HEK293T (cell line): Measurements from ENCODE around the gene TMEM204.

Experiments
- CTCF ChIA-PET: fragments of 350-600 bp; formaldehyde crosslinking; extraction: SDS; loops from one replicate; lab custom pipeline; 2021; ENCODE audit warnings: antibody characterized with exemption, inconsistent platforms; lab: Yijun Ruan, JAX
- POLR2A ChIA-PET: fragments of 350-600 bp; formaldehyde crosslinking; extraction: SDS; loops from one replicate; lab custom pipeline; 2020; ENCODE audit warnings: antibody characterized with exemption, inconsistent platforms; lab: Yijun Ruan, JAX
- DNase-seq: peaks from one replicate; pipeline ENCODE4 v3.0.0; 2012; ENCODE audit warnings: mixed read lengths; ENCODE audit errors: extremely low spot score
- ARNT ChIP-seq: fragments of 450-650 bp; IDR thresholded peaks from 2 replicates; pipeline ENCODE4 v1.6.1; 2017; ENCODE audit warnings: mild to moderate bottlenecking
- BHLHE40 ChIP-seq: fragments of 450-650 bp; IDR thresholded peaks from 2 replicates; pipeline ENCODE4 v1.6.1; 2016; ENCODE audit warnings: mild to moderate bottlenecking, moderate library complexity, borderline replicate concordance
- CTBP1 ChIP-seq: fragments of 450-650 bp; IDR thresholded peaks from 2 replicates; pipeline ENCODE4 v1.6.1; 2016; ENCODE audit warnings: borderline replicate concordance
- ELF4 ChIP-seq: fragments of 450-650 bp; IDR thresholded peaks from 2 replicates; pipeline ENCODE4 v1.6.1; 2017; ENCODE audit warnings: antibody characterized with exemption
- FOXA1 ChIP-seq: fragments of 450-650 bp; IDR thresholded peaks from 2 replicates; pipeline ENCODE4 v1.6.1; 2016; ENCODE audit warnings: mild to moderate bottlenecking
- FOXK2 ChIP-seq: fragments of 450-650 bp; IDR thresholded peaks from 2 replicates; pipeline ENCODE4 v1.6.1; 2016; ENCODE audit warnings: mild to moderate bottlenecking
- FOXM1 ChIP-seq: fragments of 450-650 bp; IDR thresholded peaks from 2 replicates; pipeline ENCODE4 v1.6.1; 2017; ENCODE audit warnings: mild to moderate bottlenecking, borderline replicate concordance
- HDGF ChIP-seq: fragments of 450-650 bp; IDR thresholded peaks from 2 replicates; pipeline ENCODE4 v1.6.1; 2017; ENCODE audit warnings: antibody characterized with exemption, borderline replicate concordance
- L3MBTL2 ChIP-seq: fragments of 450-650 bp; conservative IDR thresholded peaks from 2 replicates; pipeline ENCODE4 v1.6.1; 2016; ENCODE audit warnings: mild to moderate bottlenecking
- LEF1 ChIP-seq: fragments of 450-650 bp; IDR thresholded peaks from 2 replicates; pipeline ENCODE4 v1.6.1; 2017; ENCODE audit warnings: mild to moderate bottlenecking, borderline replicate concordance
- NFRKB ChIP-seq: fragments of 450-650 bp; IDR thresholded peaks from 2 replicates; pipeline ENCODE4 v1.6.1; 2016; ENCODE audit warnings: mild to moderate bottlenecking, moderate library complexity
- SP1 ChIP-seq: fragments of 450-650 bp; IDR thresholded peaks from 2 replicates; pipeline ENCODE4 v1.6.1; 2017
- SUZ12 ChIP-seq: fragments of 450-650 bp; IDR thresholded peaks from 2 replicates; pipeline ENCODE4 v1.6.1; 2016; ENCODE audit warnings: mild to moderate bottlenecking
- TARDBP ChIP-seq: fragments of 450-650 bp; IDR thresholded peaks from 2 replicates; pipeline ENCODE4 v1.6.1; 2016
- ZNF384 ChIP-seq: fragments of 450-650 bp; IDR thresholded peaks from 2 replicates; pipeline ENCODE4 v1.6.1; 2016
- TF ChIP-seq, protein P1 (sequence below): fragments of 450-650 bp; IDR thresholded peaks from 2 replicates; pipeline ENCODE4 v1.6.1; 2016

The TMEM204 gene

DNA sequence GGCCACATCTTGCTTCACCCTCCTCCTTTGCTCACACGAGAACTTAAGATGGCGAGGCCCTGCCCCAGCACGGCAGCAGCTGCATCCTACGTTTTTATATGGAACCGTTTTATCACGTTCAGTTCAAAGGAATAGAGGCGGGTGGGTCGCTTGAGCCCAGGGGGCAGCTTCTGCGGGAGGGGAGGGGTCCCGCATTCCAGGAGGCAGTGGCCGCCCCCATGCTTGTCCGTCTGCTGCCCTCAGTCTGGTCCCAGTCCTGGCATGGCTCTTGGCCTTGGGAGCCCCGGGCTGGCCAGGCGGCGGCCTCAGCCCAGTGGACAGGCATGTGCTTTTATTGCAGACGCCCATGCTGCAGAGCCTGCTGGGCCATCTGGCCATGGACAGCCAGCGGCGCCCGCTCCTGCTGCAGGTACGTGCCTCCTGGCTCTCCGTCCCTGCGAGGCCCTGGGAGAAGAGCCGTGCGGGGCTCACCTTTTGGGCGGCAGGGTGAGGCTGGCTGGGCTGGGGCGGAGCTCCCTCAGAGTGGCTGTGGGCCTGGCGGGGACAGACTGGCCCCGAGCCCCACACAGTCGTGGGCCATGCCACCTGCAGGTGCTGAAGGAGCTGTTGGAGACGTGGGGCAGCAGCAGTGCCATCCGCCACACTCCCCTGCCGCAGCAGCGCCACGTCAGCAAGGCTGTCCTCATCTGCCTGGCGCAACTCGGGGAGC is 33.6 kb upstream of the TMEM204 start:
- CTCF ChIA-PET: no interaction called here
- TF ChIP-seq BHLHE40 (no peak), SP1 (no peak), SUZ12 (no peak), L3MBTL2 (no peak), HDGF (no peak), FOXK2 (no peak), NFRKB (no peak), TARDBP (no peak), ARNT (no peak), CTBP1 (no peak), ELF4 (no peak), LEF1 (no peak), ZNF384 (no peak), FOXA1 (no peak), FOXM1 (no peak)
- TF ChIP-seq, protein P1, sequence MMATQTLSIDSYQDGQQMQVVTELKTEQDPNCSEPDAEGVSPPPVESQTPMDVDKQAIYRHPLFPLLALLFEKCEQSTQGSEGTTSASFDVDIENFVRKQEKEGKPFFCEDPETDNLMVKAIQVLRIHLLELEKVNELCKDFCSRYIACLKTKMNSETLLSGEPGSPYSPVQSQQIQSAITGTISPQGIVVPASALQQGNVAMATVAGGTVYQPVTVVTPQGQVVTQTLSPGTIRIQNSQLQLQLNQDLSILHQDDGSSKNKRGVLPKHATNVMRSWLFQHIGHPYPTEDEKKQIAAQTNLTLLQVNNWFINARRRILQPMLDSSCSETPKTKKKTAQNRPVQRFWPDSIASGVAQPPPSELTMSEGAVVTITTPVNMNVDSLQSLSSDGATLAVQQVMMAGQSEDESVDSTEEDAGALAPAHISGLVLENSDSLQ: no peak
- POLR2A ChIA-PET: no interaction called here
- DNase-seq: no peak

DNA sequence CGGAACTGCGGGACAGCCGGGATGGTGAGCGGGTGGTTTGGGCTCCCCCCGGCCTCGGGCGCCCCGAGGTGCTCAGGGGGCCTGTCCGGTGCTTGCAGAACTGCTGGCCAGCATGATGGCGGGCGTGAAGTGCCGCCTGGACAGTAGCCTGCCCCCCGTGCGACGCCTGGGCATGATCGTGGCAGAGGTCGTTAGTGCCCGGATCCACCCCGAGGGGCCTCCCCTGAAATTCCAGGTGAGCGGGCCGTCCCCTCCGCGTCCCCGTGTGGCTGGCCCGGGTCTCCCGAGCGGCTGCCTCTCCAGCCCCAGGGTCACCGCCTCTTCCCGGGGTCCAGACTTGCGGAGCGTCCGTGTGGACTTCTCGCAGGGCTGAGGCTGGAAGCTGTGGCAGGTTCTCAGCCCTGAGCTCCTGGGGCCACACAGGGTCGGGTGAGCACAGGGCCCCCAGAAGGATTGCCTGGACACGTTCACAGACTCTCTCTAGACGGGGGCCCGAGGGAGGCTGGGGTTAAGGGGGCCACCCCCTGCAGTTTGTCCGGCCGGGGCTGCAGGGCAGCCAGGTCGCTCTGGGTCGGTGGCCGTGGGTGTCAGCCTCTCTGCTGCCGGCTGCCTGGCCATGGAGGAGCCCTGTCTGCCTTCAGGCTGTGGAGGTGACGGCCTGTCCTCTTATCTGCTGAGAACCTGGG is 32.9 kb upstream of the TMEM204 start:
- POLR2A ChIA-PET: no interaction called here
- DNase-seq: no peak
- CTCF ChIA-PET: no interaction called here
- TF ChIP-seq SUZ12 (no peak), TARDBP (no peak), FOXK2 (no peak), SP1 (no peak), L3MBTL2 (no peak), ELF4 (no peak), CTBP1 (no peak), FOXA1 (no peak), NFRKB (no peak), ZNF384 (no peak), BHLHE40 (no peak), FOXM1 (no peak), ARNT (no peak), LEF1 (no peak), HDGF (no peak)
- TF ChIP-seq, protein P1: no peak

DNA sequence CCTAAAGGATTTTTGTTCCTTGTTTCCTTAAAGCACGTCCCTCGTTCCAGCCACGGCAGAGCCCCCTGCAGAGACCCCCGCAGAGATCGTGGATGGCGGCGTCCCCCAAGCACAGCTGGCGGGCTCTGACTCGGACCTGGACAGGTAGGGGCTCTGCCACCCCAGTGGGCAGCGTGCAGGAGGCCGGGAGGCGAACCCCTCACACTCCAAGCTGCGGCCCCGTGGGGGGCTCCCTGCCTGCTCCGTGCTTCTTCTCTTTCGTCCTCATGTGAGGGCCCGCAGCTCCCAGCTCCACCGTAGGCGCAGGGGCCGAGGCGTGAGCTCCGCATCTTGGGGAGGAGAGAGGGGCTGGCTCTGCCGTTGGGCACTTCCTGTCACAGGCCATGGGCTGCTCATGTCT is 31.8 kb upstream of the TMEM204 start:
- ChIA-PET POLR2A (interaction anchor here (2.8 kb wide), 1 partner anchor 8 kb away, joined by 8 read pairs; the partner anchor contains the start of gene TELO2), CTCF (no interaction called here)
- no peak for DNase-seq
- TF ChIP-seq, protein P1: no peak
- TF ChIP-seq ZNF384 (no peak), HDGF (no peak), CTBP1 (no peak), NFRKB (no peak), FOXK2 (no peak), FOXM1 (no peak), SUZ12 (no peak), ARNT (no peak), TARDBP (no peak), FOXA1 (no peak), BHLHE40 (no peak), L3MBTL2 (no peak), ELF4 (no peak), LEF1 (no peak), SP1 (no peak)

DNA sequence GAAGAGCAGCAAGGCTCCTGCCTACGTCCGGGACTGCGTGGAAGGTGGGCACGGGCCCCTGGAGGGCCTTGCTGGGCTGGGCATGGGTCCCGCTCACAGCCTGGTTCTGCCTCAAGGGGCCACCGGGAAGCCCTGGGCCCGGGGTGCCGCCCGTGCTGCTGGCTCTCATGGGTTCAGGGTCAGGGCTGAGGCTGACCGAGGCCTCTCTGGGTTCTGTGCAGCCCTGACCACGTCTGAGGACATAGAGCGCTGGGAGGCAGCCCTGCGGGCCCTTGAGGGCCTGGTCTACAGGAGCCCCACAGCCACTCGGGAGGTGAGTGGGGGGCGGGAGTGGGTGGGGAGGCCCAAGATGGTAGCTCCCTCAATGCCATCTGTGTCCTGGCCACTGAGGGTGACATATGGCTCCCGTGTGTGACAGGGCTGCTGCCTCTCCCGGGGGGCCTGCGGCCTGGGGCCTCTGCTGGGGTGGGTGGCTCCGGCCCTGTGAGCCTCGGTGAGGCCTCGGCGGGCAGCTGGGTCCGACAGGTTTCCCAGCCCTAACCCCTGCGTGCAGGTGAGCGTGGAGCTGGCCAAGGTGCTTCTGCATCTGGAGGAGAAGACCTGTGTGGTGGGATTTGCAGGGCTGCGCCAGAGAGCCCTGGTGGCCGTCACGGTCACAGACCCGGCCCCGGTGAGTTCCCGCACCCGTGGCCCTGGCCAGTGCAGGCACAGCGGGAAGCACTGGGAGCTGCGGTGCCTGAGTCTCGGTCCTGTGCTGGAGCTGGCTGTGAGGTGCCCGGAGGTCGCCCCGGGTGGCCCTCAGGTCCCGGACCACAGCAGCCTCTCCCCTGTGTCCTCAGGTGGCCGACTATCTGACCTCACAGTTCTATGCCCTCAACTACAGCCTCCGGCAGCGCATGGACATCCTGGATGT is 31.1 kb upstream of the TMEM204 start:
- ChIA-PET CTCF (no interaction called here), POLR2A (interaction anchor here (2.8 kb wide), 1 partner anchor 9 kb away, joined by 8 read pairs; the partner anchor contains the start of gene TELO2)
- DNase-seq: no peak
- TF ChIP-seq, protein P1: no peak
- TF ChIP-seq SP1 (no peak), CTBP1 (no peak), L3MBTL2 (no peak), BHLHE40 (no peak), FOXM1 (no peak), HDGF (no peak), LEF1 (no peak), ZNF384 (no peak), TARDBP (no peak), ELF4 (no peak), FOXK2 (no peak), SUZ12 (no peak), ARNT (no peak), NFRKB (no peak), FOXA1 (no peak)
